ENCODE results near the gene INTU. TPM values are rescaled to one million over a fixed set of nuclear protein-coding genes. Genes with fewer than 3 reads are reported as not detected.

INTU gene
- total RNA-seq, 4 donors from 2014 or later: 4.1 to 6.0 (median 4.8) TPM

DNA sequence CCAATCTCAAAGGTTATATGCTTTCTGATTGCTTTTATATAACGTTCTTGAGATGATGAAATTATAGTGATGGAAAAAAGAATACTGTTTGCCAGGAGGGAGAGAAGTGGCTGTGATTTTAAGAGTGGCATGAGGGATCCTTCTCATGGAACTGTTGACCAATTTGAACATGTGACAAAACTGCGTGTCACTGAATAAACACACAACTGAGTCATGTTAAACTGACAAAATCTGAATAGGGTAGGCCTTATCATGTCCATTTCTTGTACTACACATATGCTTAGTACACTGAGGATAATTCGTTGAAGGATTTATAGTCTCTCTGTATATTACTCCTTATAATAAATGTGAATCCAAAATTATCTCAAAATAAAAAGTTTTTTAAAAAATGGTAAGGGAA, 127.1 kb downstream of the INTU start:
- TF ChIP-seq POLR2AphosphoS5 (IDR thresholded peaks at IDR 0.05): no peak
- TF ChIP-seq, protein P1, sequence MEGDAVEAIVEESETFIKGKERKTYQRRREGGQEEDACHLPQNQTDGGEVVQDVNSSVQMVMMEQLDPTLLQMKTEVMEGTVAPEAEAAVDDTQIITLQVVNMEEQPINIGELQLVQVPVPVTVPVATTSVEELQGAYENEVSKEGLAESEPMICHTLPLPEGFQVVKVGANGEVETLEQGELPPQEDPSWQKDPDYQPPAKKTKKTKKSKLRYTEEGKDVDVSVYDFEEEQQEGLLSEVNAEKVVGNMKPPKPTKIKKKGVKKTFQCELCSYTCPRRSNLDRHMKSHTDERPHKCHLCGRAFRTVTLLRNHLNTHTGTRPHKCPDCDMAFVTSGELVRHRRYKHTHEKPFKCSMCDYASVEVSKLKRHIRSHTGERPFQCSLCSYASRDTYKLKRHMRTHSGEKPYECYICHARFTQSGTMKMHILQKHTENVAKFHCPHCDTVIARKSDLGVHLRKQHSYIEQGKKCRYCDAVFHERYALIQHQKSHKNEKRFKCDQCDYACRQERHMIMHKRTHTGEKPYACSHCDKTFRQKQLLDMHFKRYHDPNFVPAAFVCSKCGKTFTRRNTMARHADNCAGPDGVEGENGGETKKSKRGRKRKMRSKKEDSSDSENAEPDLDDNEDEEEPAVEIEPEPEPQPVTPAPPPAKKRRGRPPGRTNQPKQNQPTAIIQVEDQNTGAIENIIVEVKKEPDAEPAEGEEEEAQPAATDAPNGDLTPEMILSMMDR (IDR thresholded peaks at IDR 0.05): no peak
- TF ChIP-seq POLR2A (IDR thresholded peaks at IDR 0.05): no peak
- no peak for TF ChIP-seq EP300 (IDR thresholded peaks at IDR 0.05; ENCODE audit: low read depth)

GRCh38 chr4:127771535-127772275, 138.9 kb downstream of the INTU start:
- WGBS, 2 donors (ENCODE audit: low coverage in 1 of 2): 43 to 55% methylated on average over 4 of the region's 4 CpGs
- TF ChIP-seq, protein P1 (IDR thresholded peaks at IDR 0.05): no peak
- TF ChIP-seq EP300 (IDR thresholded peaks at IDR 0.05; ENCODE audit: low read depth) (no peak), POLR2AphosphoS5 (IDR thresholded peaks at IDR 0.05) (no peak), POLR2A (IDR thresholded peaks at IDR 0.05) (no peak)
- Histone ChIP-seq H3K9me3 (no peaks in the 10 kb centered on the region), H3K36me3 (no peaks in the 10 kb centered on the region), H3K27me3 (no peaks in the 10 kb centered on the region), H3K27ac (no peak overlapping the region), H3K4me3 (no peak overlapping the region), H3K4me1 (no peaks in the 10 kb centered on the region)
- intact Hi-C loops (cut with DNase I; ENCODE audit: low total_unique reads): no loop called here
- no peak for DNase-seq
- in situ Hi-C loops (cut with MboI; ENCODE audit: low pct_ligation_motif_present in 1 of 4, low pct_unique_long_range_greater_than_20kb in 1 of 4, low sequenced_read_pairs in 3 of 4): no loop called here

More for the DNA sequence above, 127.1 kb downstream of the INTU start:
- no peak for DNase-seq
- Histone ChIP-seq H3K36me3 (no peaks in the 10 kb centered on the region), H3K9me3 (no peaks in the 10 kb centered on the region), H3K27me3 (no peaks in the 10 kb centered on the region), H3K4me3 (no peak overlapping the region), H3K4me1 (no peaks in the 10 kb centered on the region), H3K27ac (no peak overlapping the region)
- WGBS, 2 donors (ENCODE audit: low coverage in 1 of 2): 52 to 53% methylated on average over 3 of the region's 3 CpGs
- in situ Hi-C loops (cut with MboI; ENCODE audit: low pct_ligation_motif_present in 1 of 4, low pct_unique_long_range_greater_than_20kb in 1 of 4, low sequenced_read_pairs in 3 of 4): no loop called here
- intact Hi-C loops (cut with DNase I; ENCODE audit: low total_unique reads): no loop called here

DNA sequence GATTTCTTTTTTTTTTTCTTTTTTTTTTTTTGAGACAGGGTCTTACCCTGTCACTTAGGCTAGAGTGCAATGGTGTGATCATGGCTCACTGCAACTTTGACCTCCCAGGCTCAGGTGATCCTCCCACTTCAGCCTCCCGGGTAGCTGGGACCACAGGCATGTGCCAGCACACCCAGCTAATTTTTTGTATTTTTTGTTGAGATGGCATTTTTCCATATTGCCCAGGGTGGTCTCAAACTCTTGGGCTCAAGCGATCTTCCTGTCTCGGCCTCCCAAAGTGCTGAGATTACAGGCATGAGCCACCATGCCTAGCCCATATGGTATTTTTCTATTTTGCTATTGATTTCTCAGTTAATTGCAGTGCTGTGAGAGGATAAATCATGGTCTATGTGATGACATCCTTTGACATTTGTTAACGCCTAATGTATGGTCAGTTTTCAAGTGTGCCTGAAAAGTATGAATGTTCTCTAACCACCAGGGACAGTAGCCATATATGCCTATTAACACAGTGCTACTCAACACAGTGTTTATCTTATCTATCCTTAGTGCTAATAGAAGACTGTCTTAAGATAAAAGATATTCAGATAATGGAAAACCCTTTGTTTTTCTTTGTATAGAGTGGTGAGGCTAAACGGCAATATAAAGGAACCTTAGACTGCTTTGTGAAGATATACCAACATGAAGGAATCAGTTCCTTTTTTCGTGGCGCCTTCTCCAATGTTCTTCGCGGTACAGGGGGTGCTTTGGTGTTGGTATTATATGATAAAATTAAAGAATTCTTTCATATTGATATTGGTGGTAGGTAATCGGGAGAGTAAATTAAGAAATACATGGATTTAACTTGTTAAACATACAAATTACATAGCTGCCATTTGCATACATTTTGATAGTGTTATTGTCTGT, 140.3 kb downstream of the INTU start:
- 88 to 91% methylated on average over 8 to 10 of the region's 10 CpGs for WGBS, 2 donors (ENCODE audit: low coverage in 1 of 2)
- intact Hi-C loops (cut with DNase I; ENCODE audit: low total_unique reads): no loop called here

DNA sequence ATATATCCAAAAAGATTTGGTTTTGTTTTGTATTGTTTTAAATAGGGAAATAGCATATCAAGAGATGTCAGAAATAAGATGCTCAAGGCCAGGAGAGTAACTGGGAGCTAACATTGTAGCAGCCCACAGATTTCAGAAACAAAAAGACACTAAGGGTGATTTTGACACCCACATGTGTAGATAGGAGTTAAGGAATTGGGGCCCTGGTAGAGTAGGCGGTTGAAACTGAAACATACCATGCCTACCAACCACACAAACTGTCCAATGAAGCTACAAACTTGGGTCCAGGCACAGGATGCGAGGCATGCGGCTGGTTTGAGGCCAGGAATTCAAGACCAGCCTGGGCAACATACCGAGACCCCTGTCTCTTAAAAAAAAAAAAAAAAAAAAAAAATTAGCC, 143.1 kb downstream of the INTU start:
- WGBS, 2 donors (ENCODE audit: low coverage in 1 of 2): 88 to 94% methylated on average over 4 of the region's 4 CpGs

More for the DNA sequence above, 140.3 kb downstream of the INTU start:
- DNase-seq: no peak
- H3K27ac ChIP-seq: no peak overlapping the region
- no peaks in the 10 kb centered on the region for H3K36me3 ChIP-seq
- in situ Hi-C loops (cut with MboI; ENCODE audit: low pct_ligation_motif_present in 1 of 4, low pct_unique_long_range_greater_than_20kb in 1 of 4, low sequenced_read_pairs in 3 of 4): no loop called here
- no peak for TF ChIP-seq EP300 (IDR thresholded peaks at IDR 0.05; ENCODE audit: low read depth)
- TF ChIP-seq POLR2AphosphoS5 (IDR thresholded peaks at IDR 0.05): no peak
- TF ChIP-seq POLR2A (IDR thresholded peaks at IDR 0.05): no peak
- TF ChIP-seq, protein P1 (IDR thresholded peaks at IDR 0.05): no peak
- H3K9me3 ChIP-seq: no peaks in the 10 kb centered on the region
- no peaks in the 10 kb centered on the region for H3K4me1 ChIP-seq
- H3K27me3 ChIP-seq: no peaks in the 10 kb centered on the region
- H3K4me3 ChIP-seq: no peak overlapping the region

More for the DNA sequence above, 143.1 kb downstream of the INTU start:
- intact Hi-C loops (cut with DNase I; ENCODE audit: low total_unique reads): no loop called here
- Histone ChIP-seq H3K27me3 (peaks cover 10% of the 10 kb centered on the region), H3K4me3 (no peak overlapping the region), H3K9me3 (no peaks in the 10 kb centered on the region), H3K27ac (no peak overlapping the region), H3K4me1 (no peaks in the 10 kb centered on the region), H3K36me3 (no peaks in the 10 kb centered on the region)
- DNase-seq: no peak
- TF ChIP-seq EP300 (IDR thresholded peaks at IDR 0.05; ENCODE audit: low read depth) (no peak), POLR2AphosphoS5 (IDR thresholded peaks at IDR 0.05) (no peak), POLR2A (IDR thresholded peaks at IDR 0.05) (no peak)
- TF ChIP-seq, protein P1 (IDR thresholded peaks at IDR 0.05): no peak
- in situ Hi-C loops (cut with MboI; ENCODE audit: low pct_ligation_motif_present in 1 of 4, low pct_unique_long_range_greater_than_20kb in 1 of 4, low sequenced_read_pairs in 3 of 4): no loop called here
